Uterus (tissue), 4 donors: ENCODE results near the gene LDB3. TPM values are rescaled to one million over a fixed set of nuclear protein-coding genes. Genes with fewer than 3 reads are reported as not detected.

ENCODE experiments used
- DNase-seq, 2 donors: peaks; one replicate each; pipeline ENCODE4 v3.0.0-alpha.2; 2019 to 2020
- H3K27ac ChIP-seq, 2 donors: fragments of 200-600 bp; sonication (generic); 1 replicate in 1 of 2; 2 replicates in 1 of 2; pipeline ENCODE4 v1.5.1; 2016 to 2018
- H3K27me3 ChIP-seq, 2 donors: fragments of 200-600 bp; sonication (generic); one replicate each; pipeline ENCODE4 v1.5.1; 2018 to 2019; ENCODE audit warnings: control low read depth in 1 of 2
- H3K36me3 ChIP-seq, 2 donors: fragments of 200-600 bp; sonication (generic); one replicate each; pipeline ENCODE4 v1.5.1; 2019; ENCODE audit warnings: control low read depth in 1 of 2
- H3K4me1 ChIP-seq, 2 donors: fragments of 200-600 bp; sonication (generic); one replicate each; pipeline ENCODE4 v1.5.1; 2018 to 2019; ENCODE audit warnings: control low read depth in 1 of 2
- H3K4me3 ChIP-seq, 2 donors: fragments of 200-600 bp; sonication (generic); 1 replicate in 1 of 2; 2 replicates in 1 of 2; pipeline ENCODE4 v1.5.1; 2018 to 2019; ENCODE audit warnings: mild to moderate bottlenecking in 1 of 2
- H3K9me3 ChIP-seq, 2 donors: fragments of 200-600 bp; sonication (generic); one replicate each; pipeline ENCODE4 v1.5.1; 2019; ENCODE audit warnings: control low read depth in 1 of 2
- CTCF ChIP-seq, 4 experiments: fragments of 200-600 bp in 2 of 4; fragments of 450-650 bp in 2 of 4; sonication (generic) in 2 of 4; IDR thresholded peaks; one replicate each; pipeline ENCODE4 v1.5.1; 2016 to 2019; ENCODE audit warnings: antibody characterized with exemption in 4 of 4, mild to moderate bottlenecking in 2 of 4, moderate library complexity in 1 of 4
- POLR2A ChIP-seq, 2 donors: fragments of 450-650 bp; IDR thresholded peaks; one replicate each; pipeline ENCODE4 v1.6.1; 2016; ENCODE audit warnings: antibody characterized with exemption in 2 of 2, mild to moderate bottlenecking in 1 of 2, moderate library complexity in 1 of 2
- intact Hi-C: fragments of 100-400 bp; cut with DNase I; formaldehyde crosslinking; loops from one replicate; pipeline ENCODE4 v1.15.1; 2023; ENCODE audit warnings: low total_unique reads
- total RNA-seq, 4 donors: library from RNA; depleted of rRNA in 3 of 4; stranded (reverse); fragments of >200 nt in 3 of 4; gene quantifications; one replicate each; pipeline versions ENCODE4 v1.1.0 to v1.2.4, GENCODE V29; 2014 to 2023
- donor health status: DM: yes; HTN: yes; CAD: no.

The LDB3 gene
- total RNA-seq, 4 donors from 2014 or later, result 0.97 to 33.4 (median 4.2) TPM

GRCh38 chr10:86753051-86753450, 84.7 kb downstream of the LDB3 start:
- no peak overlapping the region for H3K4me3 ChIP-seq
- no peak overlapping the region for H3K27ac ChIP-seq
- H3K27me3 ChIP-seq, result no peaks in the 10 kb centered on the region
- no peak for DNase-seq
- H3K9me3 ChIP-seq, result no peaks in the 10 kb centered on the region
- TF ChIP-seq POLR2A (IDR thresholded peaks at IDR 0.05) (no peak), CTCF (IDR thresholded peaks at IDR 0.05) (no peak)
- H3K4me1 ChIP-seq, result no peaks in the 10 kb centered on the region
- no peaks in the 10 kb centered on the region for H3K36me3 ChIP-seq
- intact Hi-C loops, result no loop called here

GRCh38 chr10:86753638-86754434, 85.5 kb downstream of the LDB3 start:
- Histone ChIP-seq H3K4me1 (no peaks in the 10 kb centered on the region), H3K4me3 (no peak overlapping the region), H3K27ac (no peak overlapping the region), H3K9me3 (no peaks in the 10 kb centered on the region), H3K36me3 (no peaks in the 10 kb centered on the region), H3K27me3 (no peaks in the 10 kb centered on the region)
- DNase-seq, result no peak
- intact Hi-C loops, result no loop called here
- TF ChIP-seq CTCF (IDR thresholded peaks at IDR 0.05), result no peak
- no peak for TF ChIP-seq POLR2A (IDR thresholded peaks at IDR 0.05)

- H3K4me3 ChIP-seq, result peak overlapping the region; percentile 72 to 88
- no peaks in the 10 kb centered on the region for H3K9me3 ChIP-seq
- H3K27me3 ChIP-seq, result no peaks in the 10 kb centered on the region
- no peaks in the 10 kb centered on the region for H3K4me1 ChIP-seq
- DNase-seq, result no peak
- TF ChIP-seq CTCF (IDR thresholded peaks at IDR 0.05) (no peak), POLR2A (IDR thresholded peaks at IDR 0.05) (no peak)
- intact Hi-C loops, result no loop called here
- H3K27ac ChIP-seq, result peak overlapping the region; percentile 99 to 100
- no peaks in the 10 kb centered on the region for H3K36me3 ChIP-seq
Measured at GRCh38 chr10:86755454-86755739, 87.1 kb downstream of the LDB3 start.

- peak overlapping the region; percentile 99 to 100 for H3K27ac ChIP-seq
- intact Hi-C loops, result no loop called here
- H3K4me1 ChIP-seq, result peaks cover 0 to 3% of the 10 kb centered on the region in 2 donors
- TF ChIP-seq POLR2A (IDR thresholded peaks at IDR 0.05), result peak; percentile 72 to 92
- peak in 1 of 4 experiments; percentile 5 for TF ChIP-seq CTCF (IDR thresholded peaks at IDR 0.05)
- H3K36me3 ChIP-seq, result no peaks in the 10 kb centered on the region
- H3K27me3 ChIP-seq, result no peaks in the 10 kb centered on the region
- H3K4me3 ChIP-seq, result peak overlapping the region; percentile 72 to 88
- no peaks in the 10 kb centered on the region for H3K9me3 ChIP-seq
- DNase-seq, result peak; percentile 88 to 94
Measured at GRCh38 chr10:86755740-86756510, 87.6 kb downstream of the LDB3 start.

- peak within 1 kb of the TSS; percentile 72 to 88 for H3K4me3 ChIP-seq
- no peak for DNase-seq
Measured at GRCh38 chr10:86756511-86757112, 88.3 kb downstream of the LDB3 start, which contains the start of gene BMPR1A. Gene BMPR1A, plus strand, starts transcription at chr10:86756619. Its CDS starts 119,400 bp downstream, at chr10:86876019.

More at GRCh38 chr10:86756511-86757112, 88.3 kb downstream of the LDB3 start, which contains the start of gene BMPR1A:
- H3K27ac ChIP-seq, result peak within 1 kb of the TSS; percentile 99 to 100
- intact Hi-C loops, result no loop called here
- H3K27me3 ChIP-seq, result no peaks in the 10 kb centered on the region
- H3K4me1 ChIP-seq, result peaks cover 0 to 10% of the 10 kb centered on the region in 2 donors
- TF ChIP-seq POLR2A (IDR thresholded peaks at IDR 0.05) (no peak), CTCF (IDR thresholded peaks at IDR 0.05) (no peak)
- no peaks in the 10 kb centered on the region for H3K36me3 ChIP-seq
- no peaks in the 10 kb centered on the region for H3K9me3 ChIP-seq
